Fibroblast of villous mesenchyme (primary cell): ENCODE results near the gene CCDC154. TPM values are rescaled to one million over a fixed set of nuclear protein-coding genes. Genes with fewer than 3 reads are reported as not detected.

Source experiments
- DNase-seq: peaks from one replicate; pipeline ENCODE4 v3.0.0-alpha.2; 2010; ENCODE audit warnings: low read depth
- H3K4me3 ChIP-seq: 2 replicates; pipeline ENCODE4 v1.5.1; 2011; ENCODE audit warnings: low read depth, mild to moderate bottlenecking, low read length
- CTCF ChIP-seq: IDR thresholded peaks from 2 replicates; pipeline ENCODE4 v1.5.1; 2012; ENCODE audit warnings: low read depth, mild to moderate bottlenecking, low read length; ENCODE audit not compliant: insufficient read depth
- total RNA-seq: library from RNA; depleted of rRNA; stranded (reverse); fragments of >200 nt; gene quantifications from 2 replicates; pipeline ENCODE4 v1.2.3, GENCODE V29; 2012

Gene CCDC154
- total RNA-seq, 1 donor, result under 0.01 TPM

- no peak overlapping the region for H3K4me3 ChIP-seq
- no peak for TF ChIP-seq CTCF
- no peak for DNase-seq
Observed at GRCh38 chr16:1447965-1448364, 3.6 kb upstream of the CCDC154 start.

- DNase-seq, result no peak
- TF ChIP-seq CTCF, result no peak
- no peak overlapping the region for H3K4me3 ChIP-seq
Observed at GRCh38 chr16:1446296-1447080, 2.1 kb upstream of the CCDC154 start.

GRCh38 chr16:1445518-1446203, 1.3 kb upstream of the CCDC154 start:
- no peak for DNase-seq
- TF ChIP-seq CTCF, result no peak

GRCh38 chr16:1444730-1445517, 568 bp upstream of the CCDC154 start:
- no peak for TF ChIP-seq CTCF
- no peak for DNase-seq
- H3K4me3 ChIP-seq, result no peak overlapping the region

More at GRCh38 chr16:1445518-1446203, 1.3 kb upstream of the CCDC154 start:
- no peak overlapping the region for H3K4me3 ChIP-seq

- DNase-seq, result no peak
- no peak overlapping the region for H3K4me3 ChIP-seq
- no peak for TF ChIP-seq CTCF
Observed at GRCh38 chr16:1443403-1443973, 868 bp downstream of the CCDC154 start.

- no peak for DNase-seq
- TF ChIP-seq CTCF, result no peak
- no peak overlapping the region for H3K4me3 ChIP-seq
Observed at GRCh38 chr16:1442697-1443096, 1.7 kb downstream of the CCDC154 start.
